Endothelial cell of umbilical vein (primary cell): Measurements from ENCODE around the gene HCAR3.

Experiments
- GATA2 ChIP-seq: IDR thresholded peaks from 2 replicates; pipeline ENCODE4 v1.7.0; 2011; ENCODE audit warnings: low read depth, mild to moderate bottlenecking, moderate library complexity, mixed read lengths, low read length; ENCODE audit not compliant: insufficient read length, insufficient read depth
- JUN ChIP-seq: IDR thresholded peaks from 2 replicates; pipeline ENCODE4 v1.6.1; 2011; ENCODE audit warnings: borderline replicate concordance, low read depth; ENCODE audit not compliant: insufficient read length, insufficient read depth
- POLR2A ChIP-seq: IDR thresholded peaks from 2 replicates; pipeline ENCODE4 v1.6.1; 2012; ENCODE audit warnings: low read depth, mild to moderate bottlenecking, control low read depth, low read length
- POLR2AphosphoS5 ChIP-seq: IDR thresholded peaks from 2 replicates; pipeline ENCODE4 v1.6.1; 2012; ENCODE audit warnings: low read depth, mild to moderate bottlenecking, control low read depth, low read length, moderate library complexity; ENCODE audit not compliant: insufficient read depth
- TF ChIP-seq, protein P1 (sequence below), 2 donors: IDR thresholded peaks; 1 replicate in 1 of 2; 2 replicates in 1 of 2; pipeline ENCODE4 v1.5.1; 2011; ENCODE audit warnings: low read length in 2 of 2, mild to moderate bottlenecking in 2 of 2, moderate library complexity in 2 of 2, control low read depth in 1 of 2, inconsistent platforms in 1 of 2, low read depth in 1 of 2; ENCODE audit not compliant: insufficient read depth in 1 of 2; ENCODE audit errors: extremely low read depth in 1 of 2
- TF ChIP-seq, protein P2 (sequence below): IDR thresholded peaks from 2 replicates; pipeline ENCODE4 v1.6.1; 2011; ENCODE audit not compliant: insufficient read depth, insufficient read length

DNA sequence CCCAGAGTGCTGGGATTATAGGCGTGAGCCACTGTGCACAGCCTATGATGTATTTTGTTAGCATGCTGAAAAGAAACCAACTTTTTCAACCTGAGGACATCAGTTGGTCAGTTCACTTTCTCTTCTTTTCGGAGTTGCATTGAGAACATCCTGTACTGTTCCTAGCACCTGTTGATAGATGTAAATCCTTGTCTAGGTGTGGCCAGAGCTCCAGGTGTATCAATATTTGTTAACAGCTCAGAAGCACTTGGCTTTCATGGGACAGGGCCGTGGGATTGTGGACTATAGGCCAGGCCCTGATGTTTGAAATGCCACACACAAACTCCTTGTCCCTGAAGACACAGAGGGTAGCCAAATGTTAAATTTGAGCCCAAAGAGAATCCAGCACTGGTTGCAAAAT is 28.3 kb downstream of the HCAR3 start:
- TF ChIP-seq POLR2A (no peak), POLR2AphosphoS5 (no peak), GATA2 (no peak), JUN (no peak)
- TF ChIP-seq, protein P1, sequence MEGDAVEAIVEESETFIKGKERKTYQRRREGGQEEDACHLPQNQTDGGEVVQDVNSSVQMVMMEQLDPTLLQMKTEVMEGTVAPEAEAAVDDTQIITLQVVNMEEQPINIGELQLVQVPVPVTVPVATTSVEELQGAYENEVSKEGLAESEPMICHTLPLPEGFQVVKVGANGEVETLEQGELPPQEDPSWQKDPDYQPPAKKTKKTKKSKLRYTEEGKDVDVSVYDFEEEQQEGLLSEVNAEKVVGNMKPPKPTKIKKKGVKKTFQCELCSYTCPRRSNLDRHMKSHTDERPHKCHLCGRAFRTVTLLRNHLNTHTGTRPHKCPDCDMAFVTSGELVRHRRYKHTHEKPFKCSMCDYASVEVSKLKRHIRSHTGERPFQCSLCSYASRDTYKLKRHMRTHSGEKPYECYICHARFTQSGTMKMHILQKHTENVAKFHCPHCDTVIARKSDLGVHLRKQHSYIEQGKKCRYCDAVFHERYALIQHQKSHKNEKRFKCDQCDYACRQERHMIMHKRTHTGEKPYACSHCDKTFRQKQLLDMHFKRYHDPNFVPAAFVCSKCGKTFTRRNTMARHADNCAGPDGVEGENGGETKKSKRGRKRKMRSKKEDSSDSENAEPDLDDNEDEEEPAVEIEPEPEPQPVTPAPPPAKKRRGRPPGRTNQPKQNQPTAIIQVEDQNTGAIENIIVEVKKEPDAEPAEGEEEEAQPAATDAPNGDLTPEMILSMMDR (IDR thresholded peaks at IDR 0.05; ENCODE audit: extremely low read depth in 1 of 2, insufficient read depth in 1 of 2, low read depth in 1 of 2, low read length in 2 of 2), result no peak
- TF ChIP-seq, protein P2, sequence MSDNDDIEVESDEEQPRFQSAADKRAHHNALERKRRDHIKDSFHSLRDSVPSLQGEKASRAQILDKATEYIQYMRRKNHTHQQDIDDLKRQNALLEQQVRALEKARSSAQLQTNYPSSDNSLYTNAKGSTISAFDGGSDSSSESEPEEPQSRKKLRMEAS, result no peak
